Endodermal cell (in vitro differentiated cells): ENCODE data around the gene NRXN3. TPM values are rescaled to one million over a fixed set of nuclear protein-coding genes. Genes with fewer than 3 reads are reported as not detected.

ENCODE experiments used
- DNase-seq: peaks from one replicate; pipeline ENCODE4 v3.0.0-alpha.2; 2017
- H3K27ac ChIP-seq: 2 replicates; pipeline ENCODE4 v1.5.1; 2013; ENCODE audit warnings: mild to moderate bottlenecking, low read depth, low read length, moderate library complexity
- H3K27me3 ChIP-seq: 2 replicates; pipeline ENCODE4 v1.6.1; 2013; ENCODE audit warnings: mild to moderate bottlenecking, low read length, moderate library complexity; ENCODE audit not compliant: insufficient read depth, control insufficient read depth, poor library complexity, severe bottlenecking
- H3K36me3 ChIP-seq: 2 replicates; pipeline ENCODE4 v1.7.0; 2013; ENCODE audit warnings: mild to moderate bottlenecking, low read length, moderate library complexity; ENCODE audit not compliant: control insufficient read depth, insufficient read depth
- H3K4me1 ChIP-seq: one replicate; pipeline ENCODE4 v1.7.0; 2013; ENCODE audit warnings: low read length; ENCODE audit not compliant: control insufficient read depth, insufficient read depth
- H3K4me3 ChIP-seq: 2 replicates; pipeline ENCODE4 v1.5.1; 2013; ENCODE audit warnings: mild to moderate bottlenecking, low read length, moderate library complexity
- H3K9ac ChIP-seq: 2 replicates; pipeline ENCODE4 v1.6.1; 2013; ENCODE audit warnings: mild to moderate bottlenecking, low read length, moderate library complexity; ENCODE audit not compliant: poor library complexity, severe bottlenecking; ENCODE audit errors: extremely low read depth
- H3K9me3 ChIP-seq: 2 replicates; pipeline ENCODE4 v1.6.1; 2013; ENCODE audit warnings: mild to moderate bottlenecking, low read length, moderate library complexity; ENCODE audit not compliant: control insufficient read depth
- H3K27ac Mint-ChIP-seq: 2 replicates; pipeline ENCODE4 v1.8.0; 2020; ENCODE audit warnings: mixed read lengths
- H3K27me3 Mint-ChIP-seq: 2 replicates; pipeline ENCODE4 v1.8.0; 2021; ENCODE audit warnings: mild to moderate bottlenecking, mixed read lengths; ENCODE audit not compliant: insufficient read depth
- H3K36me3 Mint-ChIP-seq: 2 replicates; pipeline ENCODE4 v1.8.0; 2020; ENCODE audit warnings: low read depth, mixed read lengths
- H3K4me1 Mint-ChIP-seq: 2 replicates; pipeline ENCODE4 v1.8.0; 2020; ENCODE audit warnings: mixed read lengths
- H3K4me3 Mint-ChIP-seq: 2 replicates; pipeline ENCODE4 v1.8.0; 2020; ENCODE audit warnings: mild to moderate bottlenecking, moderate library complexity, mixed read lengths
- H3K9me3 Mint-ChIP-seq: 2 replicates; pipeline ENCODE4 v1.8.0; 2020; ENCODE audit warnings: mild to moderate bottlenecking, mixed read lengths
- CTCF ChIP-seq: fragments of 200-600 bp; sonication (generic); conservative IDR thresholded peaks from 2 replicates; pipeline ENCODE4 v1.5.0; 2021; ENCODE audit warnings: antibody characterized with exemption, mild to moderate bottlenecking
- WGBS, 2 experiments: methylation state at CpG; one replicate each; pipeline versions ENCODE4 v1.1.5 to v1.1.7; 2013; ENCODE audit warnings: missing lambda C conversion rate in 2 of 2, mixed read lengths in 1 of 2; ENCODE audit not compliant: insufficient coverage in 1 of 2, insufficient read length in 1 of 2; 5-methylcytosine and 5-hydroxymethylcytosine counted together
- total RNA-seq, 2 donors: library from RNA; stranded (reverse); fragmentation: NEBNext Ultra II Directional in 1 of 2; extraction: Animal tissue kit (Norgen Biotek cat#: 25700) in 1 of 2; gene quantifications; 2 replicates in 1 of 2; 3 replicates in 1 of 2; pipeline ENCODE4 v1.2.1, GENCODE V29; 2021

The NRXN3 gene
- total RNA-seq, 2 donors from 2014 or later, result 20.9 to 21.4 TPM

- no peak overlapping the region for H3K9ac ChIP-seq
- Mint-ChIP-seq H3K27me3 (no peaks in the 10 kb centered on the region), H3K4me3 (no peak overlapping the region), H3K36me3 (no peaks in the 10 kb centered on the region), H3K27ac (no peak overlapping the region), H3K9me3 (no peaks in the 10 kb centered on the region), H3K4me1 (peaks cover 6% of the 10 kb centered on the region)
- no peak for TF ChIP-seq CTCF
- no peak overlapping the region for H3K4me3 ChIP-seq
- 93 to 100% methylated on average over 1 to 2 of the region's 4 CpGs for WGBS, 2 experiments
- H3K27me3 ChIP-seq, result no peaks in the 10 kb centered on the region
- H3K9me3 ChIP-seq, result no peaks in the 10 kb centered on the region
- DNase-seq, result no peak
- H3K4me1 ChIP-seq, result no peaks in the 10 kb centered on the region
- H3K36me3 ChIP-seq, result no peaks in the 10 kb centered on the region
- H3K27ac ChIP-seq, result no peak overlapping the region
Measured at GRCh38 chr14:79453276-79453675, 1283.1 kb downstream of the NRXN3 start.

- no peak for TF ChIP-seq CTCF
- Histone ChIP-seq H3K4me3 (no peak overlapping the region), H3K9ac (no peak overlapping the region), H3K27me3 (no peaks in the 10 kb centered on the region), H3K27ac (no peak overlapping the region), H3K4me1 (peaks cover 4% of the 10 kb centered on the region), H3K36me3 (no peaks in the 10 kb centered on the region), H3K9me3 (no peaks in the 10 kb centered on the region)
- Mint-ChIP-seq H3K27me3 (no peaks in the 10 kb centered on the region), H3K4me3 (no peak overlapping the region), H3K9me3 (no peaks in the 10 kb centered on the region), H3K27ac (no peak overlapping the region), H3K36me3 (no peaks in the 10 kb centered on the region), H3K4me1 (peaks cover 9% of the 10 kb centered on the region)
- DNase-seq, result no peak
Measured at GRCh38 chr14:79464468-79464867, 1294.3 kb downstream of the NRXN3 start.

GRCh38 chr14:79465651-79466050, 1295.5 kb downstream of the NRXN3 start:
- Mint-ChIP-seq H3K9me3 (no peaks in the 10 kb centered on the region), H3K27me3 (no peaks in the 10 kb centered on the region), H3K36me3 (no peaks in the 10 kb centered on the region), H3K4me3 (no peak overlapping the region), H3K27ac (no peak overlapping the region), H3K4me1 (peaks cover 9% of the 10 kb centered on the region)
- DNase-seq, result no peak
- no peaks in the 10 kb centered on the region for H3K9me3 ChIP-seq
- no peak for TF ChIP-seq CTCF
- no peaks in the 10 kb centered on the region for H3K36me3 ChIP-seq
- H3K27me3 ChIP-seq, result no peaks in the 10 kb centered on the region
- H3K4me3 ChIP-seq, result no peak overlapping the region
- H3K9ac ChIP-seq, result no peak overlapping the region
- peaks cover 4% of the 10 kb centered on the region for H3K4me1 ChIP-seq
- H3K27ac ChIP-seq, result no peak overlapping the region
- 92 to 100% methylated on average over 2 to 3 of the region's 3 CpGs for WGBS, 2 experiments
